Kidney (tissue), 14 donors: ENCODE results near the gene PDGFD. TPM values are rescaled to one million over a fixed set of nuclear protein-coding genes. Genes with fewer than 3 reads are reported as not detected.
A peak's percentile ranks its signal among the peaks of the same experiment; 100 is the strongest.

Experiments
- DNase-seq, 5 donors: peaks; one replicate each; pipeline ENCODE4 v3.0.0-alpha.2; 2013 to 2020
- FAIRE-seq: peaks from 2 replicates; lab custom pipeline; 2012; peaks lifted over from hg19 to GRCh38; lab: Jason Lieb, UNC
- H3K27ac ChIP-seq, 2 donors: one replicate each; pipeline ENCODE4 v1.7.0; 2013; ENCODE audit warnings: low read depth in 2 of 2, low read length in 2 of 2, inconsistent platforms in 1 of 2
- H3K27me3 ChIP-seq: one replicate; pipeline ENCODE4 v1.7.1; 2013; ENCODE audit warnings: low read length, inconsistent platforms; ENCODE audit not compliant: control insufficient read depth, insufficient read depth
- H3K36me3 ChIP-seq, 3 donors: one replicate each; pipeline versions ENCODE4 v1.7.0 to v1.7.1; 2013; ENCODE audit warnings: low read length in 3 of 3, control low read depth in 1 of 3, inconsistent platforms in 1 of 3; ENCODE audit not compliant: insufficient read depth in 3 of 3, control insufficient read depth in 2 of 3
- H3K4me1 ChIP-seq, 3 donors: one replicate each; pipeline versions ENCODE4 v1.7.0 to v1.7.1; 2013; ENCODE audit warnings: low read length in 3 of 3, inconsistent platforms in 1 of 3, low read depth in 1 of 3; ENCODE audit not compliant: control insufficient read depth in 2 of 3, insufficient read depth in 2 of 3
- H3K4me3 ChIP-seq, 3 donors: one replicate each; pipeline versions ENCODE4 v1.7.0 to v1.8.1; 2013; ENCODE audit warnings: low read length in 3 of 3, control low read depth in 1 of 3, inconsistent platforms in 1 of 3
- H3K9ac ChIP-seq, 3 donors: one replicate each; pipeline versions ENCODE4 v1.7.0 to v1.7.1; 2013; ENCODE audit warnings: low read length in 3 of 3, control low read depth in 1 of 3, inconsistent platforms in 1 of 3
- H3K9me3 ChIP-seq, 3 donors: one replicate each; pipeline versions ENCODE4 v1.7.0 to v1.7.1; 2013; ENCODE audit warnings: low read length in 3 of 3, control low read depth in 1 of 3, inconsistent platforms in 1 of 3; ENCODE audit not compliant: control insufficient read depth in 2 of 3, insufficient read depth in 1 of 3
- intact Hi-C: fragments of 100-400 bp; cut with DNase I; formaldehyde crosslinking; loops from one replicate; pipeline ENCODE4 v1.11.1; 2022
- polyA plus RNA-seq: library from polyadenylated mRNA; stranded (reverse); fragments of 350-450 nt; fragmentation: Illumina TruSeq; extraction: RNeasy Lipid Tissue Mini Kit (QIAGEN cat#74804); gene quantifications from one replicate; pipeline ENCODE4 v1.2.3, GENCODE V29; 2014; ENCODE audit warnings: low read depth, low replicate concordance; ENCODE audit not compliant: insufficient read depth
- total RNA-seq: library from RNA; stranded (reverse); fragmentation: NEBNext Ultra II Directional; extraction: Animal tissue kit (Norgen Biotek cat#: 25700); gene quantifications from one replicate; pipeline ENCODE4 v1.2.1, GENCODE V29; 2021
- TF ChIP-seq, protein P1 (sequence below): IDR thresholded peaks from 3 replicates; pipeline ENCODE4 v1.5.1; 2012; ENCODE audit warnings: mild to moderate bottlenecking, moderate library complexity, borderline replicate concordance; ENCODE audit not compliant: insufficient read depth; ENCODE audit errors: extremely low read depth
- donor health status: control.
- donor health status: control.
- donor health status: control.
- donor health status: control.
- donor health status: control.
- donor health status: DM: yes; HTN: yes; CAD: no.
- donor health status: Normal renal cell carcinoma (clear cell type).

PDGFD gene
- total and polyA plus RNA-seq, 2 donors from 2014 or later, result 5.3 to 12.2 TPM

GRCh38 chr11:103862094-103862801, 301.7 kb downstream of the PDGFD start:
- FAIRE-seq, result no peak
- Histone ChIP-seq H3K27me3 (no peaks in the 10 kb centered on the region), H3K9me3 (no peaks in the 10 kb centered on the region), H3K9ac (no peak overlapping the region), H3K27ac (no peak overlapping the region), H3K36me3 (no peaks in the 10 kb centered on the region), H3K4me1 (no peaks in the 10 kb centered on the region), H3K4me3 (no peak overlapping the region)
- peak in 3 of 5 donors; percentile 17 to 75 (median 69) for DNase-seq
- intact Hi-C loops, result no loop called here
- TF ChIP-seq, protein P1, sequence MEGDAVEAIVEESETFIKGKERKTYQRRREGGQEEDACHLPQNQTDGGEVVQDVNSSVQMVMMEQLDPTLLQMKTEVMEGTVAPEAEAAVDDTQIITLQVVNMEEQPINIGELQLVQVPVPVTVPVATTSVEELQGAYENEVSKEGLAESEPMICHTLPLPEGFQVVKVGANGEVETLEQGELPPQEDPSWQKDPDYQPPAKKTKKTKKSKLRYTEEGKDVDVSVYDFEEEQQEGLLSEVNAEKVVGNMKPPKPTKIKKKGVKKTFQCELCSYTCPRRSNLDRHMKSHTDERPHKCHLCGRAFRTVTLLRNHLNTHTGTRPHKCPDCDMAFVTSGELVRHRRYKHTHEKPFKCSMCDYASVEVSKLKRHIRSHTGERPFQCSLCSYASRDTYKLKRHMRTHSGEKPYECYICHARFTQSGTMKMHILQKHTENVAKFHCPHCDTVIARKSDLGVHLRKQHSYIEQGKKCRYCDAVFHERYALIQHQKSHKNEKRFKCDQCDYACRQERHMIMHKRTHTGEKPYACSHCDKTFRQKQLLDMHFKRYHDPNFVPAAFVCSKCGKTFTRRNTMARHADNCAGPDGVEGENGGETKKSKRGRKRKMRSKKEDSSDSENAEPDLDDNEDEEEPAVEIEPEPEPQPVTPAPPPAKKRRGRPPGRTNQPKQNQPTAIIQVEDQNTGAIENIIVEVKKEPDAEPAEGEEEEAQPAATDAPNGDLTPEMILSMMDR, result no peak

Other genes starting within 250 kb of the PDGFD start
- gene DDI1, start 127.5 kb downstream of the PDGFD start, total RNA-seq, result not detected
- gene DDI1, start 127.5 kb downstream of the PDGFD start, polyA plus RNA-seq, result not detected